Mammary epithelial cell (primary cell): ENCODE measurements around the gene CDRT4.

ENCODE experiments used
- EZH2 ChIP-seq: IDR thresholded peaks from 2 replicates; pipeline ENCODE4 v1.6.1; 2012; ENCODE audit warnings: low read length, inconsistent platforms, borderline replicate concordance
- TF ChIP-seq, protein P1 (sequence below), 2 donors: IDR thresholded peaks in 1 of 2; conservative IDR thresholded peaks in 1 of 2; 2 replicates each; pipeline ENCODE4 v1.5.1; 2011 to 2012; ENCODE audit warnings: inconsistent platforms in 2 of 2, low read length in 2 of 2, mild to moderate bottlenecking in 2 of 2, control low read depth in 1 of 2, low read depth in 1 of 2; ENCODE audit not compliant: insufficient read depth in 1 of 2; ENCODE audit errors: extremely low read depth in 1 of 2

DNA sequence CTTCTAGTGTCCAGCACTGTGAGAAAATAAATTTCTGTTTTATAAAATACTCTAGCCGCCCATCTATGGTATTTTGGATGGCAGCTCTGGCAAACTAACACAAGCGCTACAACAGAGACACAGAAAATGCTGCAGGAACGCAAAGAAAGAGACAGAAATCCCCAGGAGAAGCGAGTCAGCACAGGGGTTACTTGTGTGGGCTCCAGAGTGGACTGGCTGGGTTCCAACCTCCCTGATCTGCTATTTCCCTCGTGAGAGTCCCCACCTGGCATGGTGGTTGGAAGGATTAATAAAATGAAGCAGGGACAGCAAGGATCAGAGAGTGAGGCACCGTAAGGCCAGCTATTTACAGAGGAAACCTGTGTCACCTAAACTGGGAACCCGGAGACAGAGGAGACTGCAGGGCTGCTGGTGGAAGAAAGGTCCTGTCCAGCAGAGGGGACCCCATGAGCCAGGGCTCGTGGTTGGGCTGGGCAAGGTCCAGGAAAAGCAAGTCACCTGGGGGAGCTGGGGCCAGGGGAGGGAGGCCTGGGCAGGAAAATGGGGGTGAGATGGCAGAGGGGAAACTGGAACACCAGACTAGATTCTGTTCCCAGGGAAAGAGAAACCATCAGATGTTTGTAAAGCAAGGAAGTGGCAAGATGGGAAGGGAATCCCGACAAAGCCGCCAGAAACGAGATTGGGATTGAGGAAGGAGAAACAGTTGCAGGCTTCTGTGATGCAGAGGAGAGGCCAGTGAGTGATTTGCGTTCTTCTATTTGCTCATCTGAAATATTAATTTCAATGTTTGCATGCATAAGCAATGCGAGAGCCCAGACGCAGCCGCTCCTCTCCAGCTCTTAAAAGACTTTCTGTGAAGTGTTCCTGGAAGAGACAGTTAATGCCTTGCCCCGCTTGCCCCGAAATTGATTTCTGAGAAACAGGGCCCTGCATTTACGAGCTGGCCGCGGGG lies 63.0 kb downstream of the CDRT4 start:
- TF ChIP-seq, protein P1, sequence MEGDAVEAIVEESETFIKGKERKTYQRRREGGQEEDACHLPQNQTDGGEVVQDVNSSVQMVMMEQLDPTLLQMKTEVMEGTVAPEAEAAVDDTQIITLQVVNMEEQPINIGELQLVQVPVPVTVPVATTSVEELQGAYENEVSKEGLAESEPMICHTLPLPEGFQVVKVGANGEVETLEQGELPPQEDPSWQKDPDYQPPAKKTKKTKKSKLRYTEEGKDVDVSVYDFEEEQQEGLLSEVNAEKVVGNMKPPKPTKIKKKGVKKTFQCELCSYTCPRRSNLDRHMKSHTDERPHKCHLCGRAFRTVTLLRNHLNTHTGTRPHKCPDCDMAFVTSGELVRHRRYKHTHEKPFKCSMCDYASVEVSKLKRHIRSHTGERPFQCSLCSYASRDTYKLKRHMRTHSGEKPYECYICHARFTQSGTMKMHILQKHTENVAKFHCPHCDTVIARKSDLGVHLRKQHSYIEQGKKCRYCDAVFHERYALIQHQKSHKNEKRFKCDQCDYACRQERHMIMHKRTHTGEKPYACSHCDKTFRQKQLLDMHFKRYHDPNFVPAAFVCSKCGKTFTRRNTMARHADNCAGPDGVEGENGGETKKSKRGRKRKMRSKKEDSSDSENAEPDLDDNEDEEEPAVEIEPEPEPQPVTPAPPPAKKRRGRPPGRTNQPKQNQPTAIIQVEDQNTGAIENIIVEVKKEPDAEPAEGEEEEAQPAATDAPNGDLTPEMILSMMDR (conservative IDR thresholded peaks at IDR 0.05 in 1 of 2, IDR thresholded peaks at IDR 0.05 in 1 of 2; ENCODE audit: extremely low read depth in 1 of 2, insufficient read depth in 1 of 2, low read depth in 1 of 2, low read length in 2 of 2) = no peak
- TF ChIP-seq EZH2 = no peak
